Upper lobe of right lung (tissue), 1 donor: ENCODE results near the gene FASTKD2. TPM values are rescaled to one million over a fixed set of nuclear protein-coding genes. Genes with fewer than 3 reads are reported as not detected.

Experiments used
- ATAC-seq: fragments of 200-7000 bp; cut with Tn5 transposase; one replicate; pipeline ENCODE4 v1.9.1; 2020; ENCODE audit warnings: mild to moderate bottlenecking, moderate library complexity
- DNase-seq: peaks from one replicate; pipeline ENCODE4 v3.0.0-alpha.2; 2020
- H3K27ac ChIP-seq: fragments of 200-600 bp; one replicate; pipeline ENCODE4 v1.8.0; 2022
- H3K27me3 ChIP-seq: fragments of 200-600 bp; one replicate; pipeline ENCODE4 v1.8.0; 2022; ENCODE audit warnings: mild to moderate bottlenecking
- H3K36me3 ChIP-seq: fragments of 200-600 bp; one replicate; pipeline ENCODE4 v1.8.0; 2022
- H3K4me1 ChIP-seq: fragments of 200-600 bp; one replicate; pipeline ENCODE4 v1.8.0; 2022
- H3K4me3 ChIP-seq: fragments of 200-600 bp; one replicate; pipeline ENCODE4 v1.8.0; 2022; ENCODE audit warnings: mild to moderate bottlenecking
- H3K9me3 ChIP-seq: fragments of 200-600 bp; one replicate; pipeline ENCODE4 v1.8.0; 2022
- CTCF ChIP-seq: fragments of 200-600 bp; IDR thresholded peaks from one replicate; pipeline ENCODE4 v1.8.0; 2022; ENCODE audit warnings: antibody characterized with exemption
- intact Hi-C: fragments of 100-400 bp; cut with DNase I; formaldehyde crosslinking; loops from one replicate; pipeline ENCODE4 v1.11.0; 2022
- total RNA-seq: library from RNA; stranded (reverse); fragmentation: NEBNext Ultra II Directional; extraction: Animal tissue kit (Norgen Biotek cat#: 25700); gene quantifications from one replicate; pipeline ENCODE4 v1.2.1, GENCODE V29; 2021
- donor health status: DM: no; HTN: yes; CAD: no; lungs with severe emphysema.

FASTKD2 gene
- total RNA-seq, 1 donor from 2014 or later: 19.7 TPM

- Histone ChIP-seq H3K4me1 (peaks cover 5% of the 10 kb centered on the region), H3K27ac (no peak overlapping the region), H3K27me3 (no peaks in the 10 kb centered on the region), H3K9me3 (no peaks in the 10 kb centered on the region), H3K4me3 (no peak overlapping the region), H3K36me3 (peaks cover 70% of the 10 kb centered on the region)
- intact Hi-C loops: no loop called here
- DNase-seq: no peak
- no peak for TF ChIP-seq CTCF
- no peak for ATAC-seq
Measured at GRCh38 chr2:206792645-206793044, 27.2 kb downstream of the FASTKD2 start.

- H3K4me3 ChIP-seq: no peak overlapping the region
- no peaks in the 10 kb centered on the region for H3K9me3 ChIP-seq
- TF ChIP-seq CTCF: no peak
- intact Hi-C loops: no loop called here
- H3K36me3 ChIP-seq: peaks cover 22% of the 10 kb centered on the region
- no peaks in the 10 kb centered on the region for H3K27me3 ChIP-seq
- H3K27ac ChIP-seq: peak overlapping the region; percentile 9
- H3K4me1 ChIP-seq: peaks cover 17% of the 10 kb centered on the region
- ATAC-seq (no peak), DNase-seq (no peak)
Measured at GRCh38 chr2:206797376-206797775, 32.0 kb downstream of the FASTKD2 start.

DNA sequence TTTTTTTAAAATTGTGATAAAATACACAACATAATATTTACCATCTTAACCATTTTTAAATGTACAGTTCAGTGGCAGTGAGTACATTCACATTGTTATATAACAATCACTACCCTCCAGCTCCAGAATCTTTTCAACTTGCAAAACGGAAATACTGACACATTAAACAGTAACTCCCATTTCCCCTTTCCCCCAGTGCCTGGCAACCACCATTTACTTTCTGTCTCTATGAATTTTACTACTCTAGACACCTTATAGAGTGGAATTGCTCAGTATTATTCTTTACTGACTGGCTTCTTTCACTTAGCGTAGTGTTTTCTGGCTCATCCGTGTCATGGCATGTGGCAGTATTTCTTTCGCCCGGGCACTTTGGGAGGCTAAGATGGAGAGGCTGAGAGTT is 32.6 kb downstream of the FASTKD2 start:
- ATAC-seq: peak; percentile 37

GRCh38 chr2:206799083-206799482 is 33.7 kb downstream of the FASTKD2 start:
- H3K9me3 ChIP-seq: no peaks in the 10 kb centered on the region
- intact Hi-C loops: no loop called here
- no peak for DNase-seq
- TF ChIP-seq CTCF: no peak
- H3K36me3 ChIP-seq: peaks cover 9% of the 10 kb centered on the region
- peaks cover 17% of the 10 kb centered on the region for H3K4me1 ChIP-seq
- peak; percentile 75 for ATAC-seq
- H3K27me3 ChIP-seq: no peaks in the 10 kb centered on the region
- H3K4me3 ChIP-seq: no peak overlapping the region
- H3K27ac ChIP-seq: no peak overlapping the region

More for the DNA sequence above, 32.6 kb downstream of the FASTKD2 start:
- Histone ChIP-seq H3K27me3 (no peaks in the 10 kb centered on the region), H3K9me3 (no peaks in the 10 kb centered on the region), H3K36me3 (peaks cover 17% of the 10 kb centered on the region), H3K4me1 (peaks cover 17% of the 10 kb centered on the region), H3K27ac (peak overlapping the region; percentile 9), H3K4me3 (no peak overlapping the region)
- intact Hi-C loops: no loop called here
- TF ChIP-seq CTCF: no peak
- no peak for DNase-seq

DNA sequence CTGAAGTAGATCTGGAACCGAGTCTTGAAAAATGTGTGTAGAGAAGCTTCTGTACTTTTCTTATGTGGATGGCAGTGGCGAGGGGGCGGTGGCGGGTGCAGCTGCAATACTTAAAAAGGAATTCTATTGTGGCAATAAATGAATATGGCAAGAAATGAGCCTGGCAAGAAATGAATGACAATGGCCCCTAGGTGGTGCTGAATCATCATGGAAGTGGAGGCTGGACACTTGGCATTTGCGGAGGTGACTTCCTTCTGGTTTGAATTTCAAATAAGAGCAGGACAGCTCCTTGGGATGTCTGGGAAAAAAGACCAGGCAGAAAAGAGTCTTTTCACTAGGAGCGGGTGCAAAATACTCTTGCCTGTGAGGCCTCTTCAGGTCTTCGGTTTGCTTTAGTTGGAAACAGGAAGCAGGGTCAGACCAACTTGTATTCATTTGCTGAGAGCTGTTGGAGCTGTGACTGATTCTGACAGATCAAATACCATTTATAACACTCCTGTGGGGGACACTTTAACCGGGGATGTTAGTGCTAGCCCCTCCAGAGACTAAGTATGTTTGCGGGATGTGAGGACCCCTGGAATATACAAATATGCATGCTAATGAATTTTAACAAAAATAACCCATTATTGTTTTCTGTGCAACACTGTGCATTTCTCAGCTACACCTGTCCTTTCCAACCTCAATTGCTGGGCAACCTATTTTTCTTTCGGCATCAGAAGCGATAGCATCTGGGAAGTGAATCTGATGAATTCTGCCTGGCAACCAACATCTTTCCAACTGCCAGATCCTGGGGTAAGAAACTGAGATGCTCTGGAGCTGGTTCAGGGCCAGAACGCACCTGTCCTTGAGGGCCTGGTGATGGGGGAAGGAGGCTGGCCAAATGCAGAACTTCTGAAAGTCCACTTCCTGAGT is 35.4 kb downstream of the FASTKD2 start:
- no peak overlapping the region for H3K4me3 ChIP-seq
- no peak overlapping the region for H3K27ac ChIP-seq
- TF ChIP-seq CTCF: peak; percentile 64
- intact Hi-C loops: no loop called here
- ATAC-seq: peak; percentile 87
- H3K27me3 ChIP-seq: no peaks in the 10 kb centered on the region
- peaks cover 17% of the 10 kb centered on the region for H3K4me1 ChIP-seq
- no peaks in the 10 kb centered on the region for H3K9me3 ChIP-seq
- no peaks in the 10 kb centered on the region for H3K36me3 ChIP-seq
- DNase-seq: peak; percentile 67
